Muscle of leg (tissue), 11 donors: ENCODE measurements around the gene RASAL1. TPM values are rescaled to one million over a fixed set of nuclear protein-coding genes. Genes with fewer than 3 reads are reported as not detected.

Experiments
- DNase-seq: peaks from one replicate; pipeline ENCODE4 v3.0.0; 2013
- H3K27ac ChIP-seq: one replicate; pipeline ENCODE4 v1.5.1; 2013; ENCODE audit warnings: mild to moderate bottlenecking, low read length, control low read depth
- H3K27me3 ChIP-seq: one replicate; pipeline ENCODE4 v1.6.1; 2013; ENCODE audit warnings: low read length; ENCODE audit not compliant: control insufficient read depth, insufficient read depth
- H3K36me3 ChIP-seq: one replicate; pipeline ENCODE4 v1.6.1; 2013; ENCODE audit warnings: low read length; ENCODE audit not compliant: control insufficient read depth, insufficient read depth
- H3K4me1 ChIP-seq: one replicate; pipeline ENCODE4 v1.6.1; 2013; ENCODE audit warnings: low read length; ENCODE audit not compliant: control insufficient read depth, insufficient read depth
- H3K4me3 ChIP-seq: one replicate; pipeline ENCODE4 v1.5.1; 2013; ENCODE audit warnings: low read length, control low read depth
- H3K9me3 ChIP-seq: replicated peaks from 2 replicates; pipeline ENCODE4 v1.6.1; 2013; ENCODE audit warnings: low read depth, low read length; ENCODE audit not compliant: control insufficient read depth
- WGBS: methylation state at CpG from one replicate; pipeline ENCODE4 v1.1.5; 2013; ENCODE audit warnings: missing lambda C conversion rate; ENCODE audit not compliant: insufficient coverage; 5-methylcytosine and 5-hydroxymethylcytosine counted together
- polyA plus RNA-seq, 8 donors: library from polyadenylated mRNA; unstranded; fragments of 120-200 nt; gene quantifications; one replicate each; pipeline versions ENCODE4 v1.2.1 to v1.2.3, GENCODE V29; 2013; ENCODE audit warnings: inconsistent platforms in 1 of 8, low replicate concordance in 1 of 8; ENCODE audit not compliant: insufficient read length in 8 of 8, insufficient read depth in 1 of 8
- total RNA-seq: library from RNA; stranded (reverse); fragments of 120-200 nt; gene quantifications from one replicate; pipeline ENCODE4 v1.2.4, GENCODE V29; 2013

The RASAL1 gene
- total and polyA plus RNA-seq, 9 donors = 0.04 to 0.17 (median 0.05) TPM; not detected in 2

DNA sequence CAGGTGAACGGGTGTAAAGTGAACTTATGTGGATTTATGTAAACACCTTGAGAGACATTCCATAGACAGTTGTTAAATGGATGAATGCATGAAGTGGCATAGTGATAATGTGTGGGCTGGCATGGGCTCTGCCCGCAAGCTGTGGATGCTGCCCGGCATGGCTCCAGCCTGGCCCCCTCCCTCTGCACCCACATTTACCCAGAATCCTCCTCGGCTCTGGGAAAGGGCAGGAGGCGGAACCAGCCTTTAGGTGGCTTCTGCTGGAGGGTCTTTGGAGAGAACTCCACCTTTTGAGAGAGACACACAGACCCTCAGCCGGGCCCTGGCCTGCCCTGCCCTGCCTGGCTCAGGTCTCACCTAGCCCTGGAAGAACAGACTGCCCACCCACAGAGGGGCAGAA lies 18.7 kb downstream of the RASAL1 start:
- H3K4me3 ChIP-seq = no peak overlapping the region
- H3K9me3 ChIP-seq = no peaks in the 10 kb centered on the region
- H3K27ac ChIP-seq = no peak overlapping the region
- WGBS = 49% methylated on average over 2 of the region's 6 CpGs
- H3K4me1 ChIP-seq = no peaks in the 10 kb centered on the region
- H3K36me3 ChIP-seq = no peaks in the 10 kb centered on the region
- peaks cover 21% of the 10 kb centered on the region for H3K27me3 ChIP-seq
- no peak for DNase-seq

- no peak for DNase-seq
- Histone ChIP-seq H3K9me3 (no peaks in the 10 kb centered on the region), H3K4me1 (no peaks in the 10 kb centered on the region), H3K4me3 (no peak overlapping the region), H3K27me3 (peaks cover 18% of the 10 kb centered on the region), H3K36me3 (no peaks in the 10 kb centered on the region), H3K27ac (no peak overlapping the region)
- WGBS = 81% methylated on average over 20 of the region's 22 CpGs
Observed at GRCh38 chr12:113115455-113116126, 20.0 kb downstream of the RASAL1 start.

- 83% methylated on average over 13 of the region's 19 CpGs for WGBS
- no peak overlapping the region for H3K4me3 ChIP-seq
- no peaks in the 10 kb centered on the region for H3K4me1 ChIP-seq
- H3K27me3 ChIP-seq = peaks cover 12% of the 10 kb centered on the region
- H3K27ac ChIP-seq = no peak overlapping the region
- no peaks in the 10 kb centered on the region for H3K9me3 ChIP-seq
- no peaks in the 10 kb centered on the region for H3K36me3 ChIP-seq
- no peak for DNase-seq
Observed at GRCh38 chr12:113114447-113115178, 20.9 kb downstream of the RASAL1 start.

DNA sequence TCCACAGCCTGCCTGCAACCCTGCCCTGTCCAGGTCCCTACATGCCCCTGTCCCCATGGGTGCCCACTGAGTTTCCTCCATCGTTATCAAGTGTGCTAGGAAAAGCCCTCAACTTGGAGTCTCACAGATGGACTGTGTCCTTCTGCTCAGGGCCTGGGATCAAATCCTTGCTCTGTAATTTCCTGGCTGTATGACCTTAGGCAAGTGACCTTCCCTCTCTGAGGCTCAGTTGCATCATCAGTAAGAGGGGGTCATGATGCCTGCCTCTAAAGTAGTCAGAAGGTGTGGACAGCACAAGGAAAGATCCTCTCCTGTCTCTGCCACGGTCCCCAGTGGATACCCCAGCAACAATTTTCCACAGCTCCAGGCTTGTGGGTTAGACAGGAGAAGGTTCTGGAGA lies 22.2 kb downstream of the RASAL1 start:
- DNase-seq = no peak

DNA sequence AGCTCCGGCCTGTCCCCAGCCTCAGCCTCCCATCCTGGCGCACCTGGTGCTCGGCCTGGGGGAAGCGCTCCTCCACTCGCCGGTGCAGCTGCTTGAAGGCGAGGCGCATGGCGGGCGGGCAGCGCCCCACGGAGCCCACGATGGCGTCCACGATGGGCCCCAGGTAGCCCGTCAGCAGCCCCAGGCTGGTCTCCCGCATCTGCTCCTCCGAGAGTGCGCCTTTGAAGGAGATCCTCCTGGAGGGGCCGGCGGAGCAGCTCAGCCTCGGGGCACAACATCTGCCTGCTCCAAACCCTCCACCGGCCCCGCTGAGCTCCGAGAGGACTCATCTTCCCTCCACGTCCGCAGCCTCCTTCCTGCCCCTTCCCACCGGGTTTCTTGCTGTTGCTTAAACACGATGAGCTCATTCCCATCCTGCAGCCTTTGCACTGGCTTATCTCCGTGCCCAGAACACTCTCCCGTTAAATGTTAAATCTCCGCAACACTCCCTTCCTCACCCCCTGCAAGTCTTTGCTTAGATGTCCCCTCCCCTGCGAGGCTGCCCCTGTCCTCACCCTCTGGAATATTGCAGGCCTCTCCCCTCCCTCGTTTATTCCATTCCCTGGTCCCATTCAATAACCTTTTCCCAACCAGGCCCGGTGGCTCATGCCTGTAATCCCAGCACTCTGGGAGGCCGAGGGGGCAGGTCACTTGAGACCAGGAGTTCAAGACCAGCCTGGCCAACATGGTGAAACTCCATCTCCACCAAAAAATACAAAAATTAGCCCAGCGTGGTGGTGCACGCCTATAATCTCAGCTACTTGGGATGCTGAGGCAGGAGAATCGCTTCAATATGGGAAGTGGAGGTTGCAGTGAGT lies 23.3 kb downstream of the RASAL1 start:
- Histone ChIP-seq H3K9me3 (no peaks in the 10 kb centered on the region), H3K36me3 (no peaks in the 10 kb centered on the region), H3K27me3 (peaks cover 11% of the 10 kb centered on the region), H3K27ac (no peak overlapping the region), H3K4me3 (no peak overlapping the region), H3K4me1 (no peaks in the 10 kb centered on the region)
- no peak for DNase-seq
- WGBS = 44% methylated on average over 36 of the region's 39 CpGs

More for the DNA sequence above, 22.2 kb downstream of the RASAL1 start:
- WGBS = no CpG with 5 or more reads among the region's 2 CpGs
- no peaks in the 10 kb centered on the region for H3K4me1 ChIP-seq
- no peak overlapping the region for H3K4me3 ChIP-seq
- no peaks in the 10 kb centered on the region for H3K36me3 ChIP-seq
- H3K27ac ChIP-seq = no peak overlapping the region
- H3K9me3 ChIP-seq = no peaks in the 10 kb centered on the region
- peaks cover 11% of the 10 kb centered on the region for H3K27me3 ChIP-seq

GRCh38 chr12:113111247-113111646 lies 24.3 kb downstream of the RASAL1 start:
- H3K27ac ChIP-seq = no peak overlapping the region
- H3K9me3 ChIP-seq = no peaks in the 10 kb centered on the region
- H3K27me3 ChIP-seq = peaks cover 14% of the 10 kb centered on the region
- no peaks in the 10 kb centered on the region for H3K4me1 ChIP-seq
- no peak overlapping the region for H3K4me3 ChIP-seq
- H3K36me3 ChIP-seq = no peaks in the 10 kb centered on the region
- no CpG with 5 or more reads among the region's 3 CpGs for WGBS
- DNase-seq = no peak

- no peaks in the 10 kb centered on the region for H3K36me3 ChIP-seq
- 44% methylated on average over 6 of the region's 7 CpGs for WGBS
- DNase-seq = no peak
- H3K9me3 ChIP-seq = no peaks in the 10 kb centered on the region
- no peak overlapping the region for H3K4me3 ChIP-seq
- peaks cover 19% of the 10 kb centered on the region for H3K27me3 ChIP-seq
- no peak overlapping the region for H3K27ac ChIP-seq
- H3K4me1 ChIP-seq = no peaks in the 10 kb centered on the region
Observed at GRCh38 chr12:113109872-113110599, 25.5 kb downstream of the RASAL1 start.

DNA sequence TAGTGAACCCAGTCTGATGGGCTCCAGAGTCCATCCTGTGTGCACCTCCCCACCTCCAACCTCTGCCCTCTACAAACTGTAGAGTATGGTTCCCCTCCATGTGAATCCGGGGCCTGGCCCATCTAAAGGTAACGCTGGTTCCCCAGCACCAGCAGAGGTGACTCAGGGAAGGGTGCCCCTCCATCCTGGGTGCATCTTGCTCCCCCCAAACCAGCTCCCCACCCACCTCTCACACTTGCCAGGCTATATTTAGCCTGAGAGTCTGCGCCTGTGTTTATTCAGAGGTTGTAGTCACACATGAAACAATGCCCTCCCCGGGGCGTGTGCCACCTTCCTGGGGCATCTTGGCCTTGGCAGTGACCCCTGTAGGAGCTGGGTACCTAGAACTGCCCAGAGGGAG lies 26.2 kb downstream of the RASAL1 start:
- peaks cover 24% of the 10 kb centered on the region for H3K27me3 ChIP-seq
- 93% methylated on average over 4 of the region's 5 CpGs for WGBS

GRCh38 chr12:113108308-113108707 lies 27.3 kb downstream of the RASAL1 start:
- Histone ChIP-seq H3K4me1 (no peaks in the 10 kb centered on the region), H3K36me3 (no peaks in the 10 kb centered on the region), H3K27me3 (peaks cover 31% of the 10 kb centered on the region), H3K4me3 (no peak overlapping the region), H3K9me3 (no peaks in the 10 kb centered on the region), H3K27ac (no peak overlapping the region)
- DNase-seq = no peak
- WGBS = 100% methylated on average over 1 of the region's 4 CpGs

More for the DNA sequence above, 26.2 kb downstream of the RASAL1 start:
- Histone ChIP-seq H3K4me3 (no peak overlapping the region), H3K4me1 (no peaks in the 10 kb centered on the region), H3K36me3 (no peaks in the 10 kb centered on the region), H3K27ac (no peak overlapping the region), H3K9me3 (no peaks in the 10 kb centered on the region)
- no peak for DNase-seq
